ENCODE results near the gene LEMD1. TPM values are rescaled to one million over a fixed set of nuclear protein-coding genes. Genes with fewer than 3 reads are reported as not detected.

The LEMD1 gene
- total RNA-seq, 1 experiment from 2014 or later: not detected

GRCh38 chr1:205451759-205452164 is 29.9 kb upstream of the LEMD1 start:
- DNase-seq: no peak
- Histone ChIP-seq H3K9me2 (replicated peaks; ENCODE audit: low read length) (no peaks in the 10 kb centered on the region), H3K79me2 (ENCODE audit: low read length) (peaks cover 27% of the 10 kb centered on the region), H3K27ac (ENCODE audit: low read length) (no peak overlapping the region), H3K27me3 (ENCODE audit: low read length) (peaks cover 42% of the 10 kb centered on the region), H3K4me2 (ENCODE audit: low read length) (no peak overlapping the region), H4K20me1 (ENCODE audit: low read length) (no peaks in the 10 kb centered on the region), H3K4me3 (ENCODE audit: low read length) (no peak overlapping the region), H2AFZ (ENCODE audit: low read length) (no peak overlapping the region), H3F3A (ENCODE audit: low read length, unreplicated experiment) (no peaks in the 10 kb centered on the region), H3K9me3 (ENCODE audit: low read length) (no peaks in the 10 kb centered on the region), H3K4me1 (ENCODE audit: insufficient read depth, low read length) (peaks cover 40% of the 10 kb centered on the region), H3K9ac (ENCODE audit: low read length) (no peak overlapping the region), H3K36me3 (ENCODE audit: low read depth, low read length) (no peaks in the 10 kb centered on the region)
- intact Hi-C loops (cut with micrococcal nuclease): no loop called here
- CTCF ChIA-PET: no interaction called here
- POLR2A ChIA-PET (ENCODE audit: unreplicated experiment): no interaction called here
- no TSS peak for BruUV-seq (replicated peaks)
- no peak for ATAC-seq
- TF ChIP-seq EZH2 (IDR thresholded peaks at IDR 0.05; ENCODE audit: low read length, unreplicated experiment): no peak
- TF ChIP-seq, protein P1, sequence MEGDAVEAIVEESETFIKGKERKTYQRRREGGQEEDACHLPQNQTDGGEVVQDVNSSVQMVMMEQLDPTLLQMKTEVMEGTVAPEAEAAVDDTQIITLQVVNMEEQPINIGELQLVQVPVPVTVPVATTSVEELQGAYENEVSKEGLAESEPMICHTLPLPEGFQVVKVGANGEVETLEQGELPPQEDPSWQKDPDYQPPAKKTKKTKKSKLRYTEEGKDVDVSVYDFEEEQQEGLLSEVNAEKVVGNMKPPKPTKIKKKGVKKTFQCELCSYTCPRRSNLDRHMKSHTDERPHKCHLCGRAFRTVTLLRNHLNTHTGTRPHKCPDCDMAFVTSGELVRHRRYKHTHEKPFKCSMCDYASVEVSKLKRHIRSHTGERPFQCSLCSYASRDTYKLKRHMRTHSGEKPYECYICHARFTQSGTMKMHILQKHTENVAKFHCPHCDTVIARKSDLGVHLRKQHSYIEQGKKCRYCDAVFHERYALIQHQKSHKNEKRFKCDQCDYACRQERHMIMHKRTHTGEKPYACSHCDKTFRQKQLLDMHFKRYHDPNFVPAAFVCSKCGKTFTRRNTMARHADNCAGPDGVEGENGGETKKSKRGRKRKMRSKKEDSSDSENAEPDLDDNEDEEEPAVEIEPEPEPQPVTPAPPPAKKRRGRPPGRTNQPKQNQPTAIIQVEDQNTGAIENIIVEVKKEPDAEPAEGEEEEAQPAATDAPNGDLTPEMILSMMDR (conservative IDR thresholded peaks at IDR 0.05; ENCODE audit: low read depth, low read length): no peak
- no peak for TF ChIP-seq EZH2phosphoT487 (IDR thresholded peaks at IDR 0.05; ENCODE audit: borderline replicate concordance, low read length)

- peaks cover 40% of the 10 kb centered on the region for H3K4me1 ChIP-seq (ENCODE audit: insufficient read depth, low read length)
- H3F3A ChIP-seq (ENCODE audit: low read length, unreplicated experiment): no peaks in the 10 kb centered on the region
- no TSS peak for BruUV-seq (replicated peaks)
- H3K79me2 ChIP-seq (ENCODE audit: low read length): peaks cover 27% of the 10 kb centered on the region
- CTCF ChIA-PET: no interaction called here
- no peaks in the 10 kb centered on the region for H3K9me3 ChIP-seq (ENCODE audit: low read length)
- TF ChIP-seq EZH2 (IDR thresholded peaks at IDR 0.05; ENCODE audit: low read length, unreplicated experiment) (no peak), EZH2phosphoT487 (IDR thresholded peaks at IDR 0.05; ENCODE audit: borderline replicate concordance, low read length) (no peak)
- TF ChIP-seq, protein P1 (conservative IDR thresholded peaks at IDR 0.05; ENCODE audit: low read depth, low read length): no peak
- H4K20me1 ChIP-seq (ENCODE audit: low read length): no peaks in the 10 kb centered on the region
- peak overlapping the region; percentile 82; the same call in 1 of the 2 replicates for H3K4me2 ChIP-seq (ENCODE audit: low read length)
- POLR2A ChIA-PET (ENCODE audit: unreplicated experiment): no interaction called here
- H3K9ac ChIP-seq (ENCODE audit: low read length): no peak overlapping the region
- ATAC-seq (no peak), DNase-seq (no peak)
- no peak overlapping the region for H2AFZ ChIP-seq (ENCODE audit: low read length)
- H3K9me2 ChIP-seq (replicated peaks; ENCODE audit: low read length): no peaks in the 10 kb centered on the region
- H3K27me3 ChIP-seq (ENCODE audit: low read length): peaks cover 37% of the 10 kb centered on the region
- no peaks in the 10 kb centered on the region for H3K36me3 ChIP-seq (ENCODE audit: low read depth, low read length)
- H3K27ac ChIP-seq (ENCODE audit: low read length): peak overlapping the region; percentile 93
- H3K4me3 ChIP-seq (ENCODE audit: low read length): no peak overlapping the region
- intact Hi-C loops (cut with micrococcal nuclease): no loop called here
These were observed 29.3 kb upstream of the LEMD1 start for GRCh38 chr1:205451202-205451601.

DNA sequence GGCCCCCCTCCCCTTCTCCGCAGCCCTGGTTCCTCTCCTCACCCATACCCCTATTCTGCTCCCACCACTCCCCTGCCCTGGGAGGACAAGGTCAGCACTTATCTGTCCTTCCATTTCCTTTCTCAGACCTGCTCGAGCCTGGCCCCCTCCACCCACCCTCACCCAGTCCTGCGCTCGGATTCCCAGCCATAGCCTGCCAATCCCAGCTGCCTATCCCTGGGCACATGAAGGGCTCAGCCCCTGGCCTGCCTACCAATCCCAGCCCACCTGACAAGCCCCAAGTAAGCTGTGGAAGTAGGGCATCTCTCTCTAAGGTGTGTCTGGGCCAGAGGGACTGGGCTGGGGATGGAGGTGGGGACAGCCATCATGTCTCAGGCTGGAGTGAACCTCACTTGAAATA is 28.6 kb upstream of the LEMD1 start:
- peaks cover 29% of the 10 kb centered on the region for H3K27me3 ChIP-seq (ENCODE audit: low read length)
- H3K36me3 ChIP-seq (ENCODE audit: low read depth, low read length): no peaks in the 10 kb centered on the region
- peaks cover 40% of the 10 kb centered on the region for H3K4me1 ChIP-seq (ENCODE audit: insufficient read depth, low read length)
- H3K9me3 ChIP-seq (ENCODE audit: low read length): no peaks in the 10 kb centered on the region
- peak overlapping the region; percentile 56 for H3K4me3 ChIP-seq (ENCODE audit: low read length)
- intact Hi-C loops (cut with micrococcal nuclease): no loop called here
- CTCF ChIA-PET: interaction anchor here (0.5 to 1.3 kb wide), 3 partner anchors 10 to 38 kb away, joined by 3 to 4 read pairs (median 3); no protein-coding TSS in a partner anchor
- H3F3A ChIP-seq (ENCODE audit: low read length, unreplicated experiment): no peaks in the 10 kb centered on the region
- DNase-seq (peak; percentile 48), ATAC-seq (peak; percentile 14)
- BruUV-seq (replicated peaks): no TSS peak
- H2AFZ ChIP-seq (ENCODE audit: low read length): peak overlapping the region; percentile 76
- peak overlapping the region; percentile 93 for H3K27ac ChIP-seq (ENCODE audit: low read length)
- peak overlapping the region; percentile 82 for H3K4me2 ChIP-seq (ENCODE audit: low read length)
- H3K79me2 ChIP-seq (ENCODE audit: low read length): peaks cover 27% of the 10 kb centered on the region
- H3K9ac ChIP-seq (ENCODE audit: low read length): peak overlapping the region; percentile 58
- TF ChIP-seq, protein P1 (conservative IDR thresholded peaks at IDR 0.05; ENCODE audit: low read depth, low read length): no peak
- no peak for TF ChIP-seq EZH2phosphoT487 (IDR thresholded peaks at IDR 0.05; ENCODE audit: borderline replicate concordance, low read length)
- TF ChIP-seq EZH2 (IDR thresholded peaks at IDR 0.05; ENCODE audit: low read length, unreplicated experiment): no peak
- no peaks in the 10 kb centered on the region for H4K20me1 ChIP-seq (ENCODE audit: low read length)
- no peaks in the 10 kb centered on the region for H3K9me2 ChIP-seq (replicated peaks; ENCODE audit: low read length)
- POLR2A ChIA-PET (ENCODE audit: unreplicated experiment): interaction anchor here (1.2 kb wide), 1 partner anchor 9 kb away, joined by 9 read pairs; no protein-coding TSS in a partner anchor

Data from PC-3 (cell line).